M059J (cell line): Measurements from ENCODE around the gene BNIP5. TPM values are rescaled to one million over a fixed set of nuclear protein-coding genes. Genes with fewer than 3 reads are reported as not detected.
"Not testable (repeated sequence)": the region's sequence is repeated elsewhere in the genome, so short reads cannot be mapped to it uniquely, and the experiment has no call there.

Experiments
- DNase-seq: peaks from one replicate; pipeline ENCODE4 v3.0.0-alpha.2; 2012; ENCODE audit warnings: low read depth
- total RNA-seq: library from RNA; depleted of rRNA; stranded (reverse); fragments of >200 nt; shearing (Covaris generic); gene quantifications from 2 replicates; pipeline ENCODE4 v1.2.3, GENCODE V29; 2014

The BNIP5 gene
- total RNA-seq, 1 experiment from 2014 or later: not detected

- DNase-seq: no peak
These were observed 6.5 kb upstream of the BNIP5 start for GRCh38 chr6:36343109-36343680.

GRCh38 chr6:36340618-36341454, 4.1 kb upstream of the BNIP5 start:
- DNase-seq: peak; percentile 66

GRCh38 chr6:36340306-36340617, 3.6 kb upstream of the BNIP5 start:
- DNase-seq: no peak

- DNase-seq: no peak
These were observed 2.5 kb upstream of the BNIP5 start for GRCh38 chr6:36339146-36339545.

GRCh38 chr6:36338223-36338622, 1.5 kb upstream of the BNIP5 start:
- not testable (repeated sequence) for DNase-seq

GRCh38 chr6:36337814-36338213, 1.1 kb upstream of the BNIP5 start:
- DNase-seq: no peak

- no peak for DNase-seq
These were observed 429 bp downstream of the BNIP5 start for GRCh38 chr6:36336208-36336710.

GRCh38 chr6:36335465-36336207, 1.1 kb downstream of the BNIP5 start:
- DNase-seq: no peak

GRCh38 chr6:36334832-36335459, 1.7 kb downstream of the BNIP5 start:
- peak; percentile 31 for DNase-seq

GRCh38 chr6:36333931-36334725, 2.6 kb downstream of the BNIP5 start:
- DNase-seq: no peak

GRCh38 chr6:36333171-36333895, 3.4 kb downstream of the BNIP5 start:
- DNase-seq: no peak

GRCh38 chr6:36331381-36331780, 5.3 kb downstream of the BNIP5 start:
- no peak for DNase-seq

GRCh38 chr6:36330366-36330765, 6.3 kb downstream of the BNIP5 start:
- DNase-seq: no peak

GRCh38 chr6:36329798-36330291, 6.8 kb downstream of the BNIP5 start:
- no peak for DNase-seq

GRCh38 chr6:36328600-36328999, 8.1 kb downstream of the BNIP5 start:
- no peak for DNase-seq

- no peak for DNase-seq
These were observed 8.8 kb downstream of the BNIP5 start for GRCh38 chr6:36327919-36328236.

- DNase-seq: no peak
These were observed 9.3 kb downstream of the BNIP5 start for GRCh38 chr6:36327226-36327918.

- no peak for DNase-seq
These were observed 10.2 kb downstream of the BNIP5 start for GRCh38 chr6:36326356-36326995.

- DNase-seq: no peak
These were observed 12.0 kb downstream of the BNIP5 start for GRCh38 chr6:36324715-36325114.

GRCh38 chr6:36324191-36324590, 12.5 kb downstream of the BNIP5 start:
- no peak for DNase-seq
